Neural crest cell (in vitro differentiated cells): ENCODE measurements around the gene NKX2-4. TPM values are rescaled to one million over a fixed set of nuclear protein-coding genes. Genes with fewer than 3 reads are reported as not detected.

Experiments used
- DNase-seq: peaks from one replicate; pipeline ENCODE4 v3.0.0; 2021; ENCODE audit warnings: low read depth, mixed read lengths, low spot score
- H3K27ac Mint-ChIP-seq: one replicate; pipeline ENCODE4 v1.8.0; 2021; ENCODE audit warnings: mild to moderate bottlenecking, mixed read lengths; ENCODE audit not compliant: unreplicated experiment
- H3K27me3 Mint-ChIP-seq: 2 replicates; pipeline ENCODE4 v1.8.0; 2021; ENCODE audit warnings: low read depth, mild to moderate bottlenecking, mixed read lengths
- H3K36me3 Mint-ChIP-seq: 2 replicates; pipeline ENCODE4 v1.8.0; 2021; ENCODE audit warnings: low read depth, mild to moderate bottlenecking, mixed read lengths
- H3K4me1 Mint-ChIP-seq: 2 replicates; pipeline ENCODE4 v1.8.0; 2021; ENCODE audit warnings: mixed read lengths
- H3K4me3 Mint-ChIP-seq: one replicate; pipeline ENCODE4 v1.8.0; 2021; ENCODE audit warnings: mild to moderate bottlenecking, mixed read lengths
- H3K9me3 Mint-ChIP-seq: 2 replicates; pipeline ENCODE4 v1.8.0; 2021; ENCODE audit warnings: mixed read lengths
- total RNA-seq: library from RNA; stranded (reverse); gene quantifications from 2 replicates; pipeline ENCODE4 v1.2.1, GENCODE V29; 2021
- TF ChIP-seq, protein P1 (sequence below): fragments of 200-600 bp; sonication (generic); conservative IDR thresholded peaks from 2 replicates; pipeline ENCODE4 v1.5.0; 2021; ENCODE audit warnings: antibody characterized with exemption, mild to moderate bottlenecking

Gene NKX2-4
- total RNA-seq, 1 donor from 2014 or later: not detected

GRCh38 chr20:21395051-21395665 is 2.2 kb downstream of the NKX2-4 start:
- no peak for DNase-seq
- Mint-ChIP-seq H3K27me3 (peaks cover 86% of the 10 kb centered on the region), H3K36me3 (peaks cover 4% of the 10 kb centered on the region), H3K27ac (no peak overlapping the region), H3K4me3 (peak overlapping the region; percentile 76), H3K9me3 (no peaks in the 10 kb centered on the region), H3K4me1 (peaks cover 8% of the 10 kb centered on the region)
- TF ChIP-seq, protein P1, sequence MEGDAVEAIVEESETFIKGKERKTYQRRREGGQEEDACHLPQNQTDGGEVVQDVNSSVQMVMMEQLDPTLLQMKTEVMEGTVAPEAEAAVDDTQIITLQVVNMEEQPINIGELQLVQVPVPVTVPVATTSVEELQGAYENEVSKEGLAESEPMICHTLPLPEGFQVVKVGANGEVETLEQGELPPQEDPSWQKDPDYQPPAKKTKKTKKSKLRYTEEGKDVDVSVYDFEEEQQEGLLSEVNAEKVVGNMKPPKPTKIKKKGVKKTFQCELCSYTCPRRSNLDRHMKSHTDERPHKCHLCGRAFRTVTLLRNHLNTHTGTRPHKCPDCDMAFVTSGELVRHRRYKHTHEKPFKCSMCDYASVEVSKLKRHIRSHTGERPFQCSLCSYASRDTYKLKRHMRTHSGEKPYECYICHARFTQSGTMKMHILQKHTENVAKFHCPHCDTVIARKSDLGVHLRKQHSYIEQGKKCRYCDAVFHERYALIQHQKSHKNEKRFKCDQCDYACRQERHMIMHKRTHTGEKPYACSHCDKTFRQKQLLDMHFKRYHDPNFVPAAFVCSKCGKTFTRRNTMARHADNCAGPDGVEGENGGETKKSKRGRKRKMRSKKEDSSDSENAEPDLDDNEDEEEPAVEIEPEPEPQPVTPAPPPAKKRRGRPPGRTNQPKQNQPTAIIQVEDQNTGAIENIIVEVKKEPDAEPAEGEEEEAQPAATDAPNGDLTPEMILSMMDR: no peak

DNA sequence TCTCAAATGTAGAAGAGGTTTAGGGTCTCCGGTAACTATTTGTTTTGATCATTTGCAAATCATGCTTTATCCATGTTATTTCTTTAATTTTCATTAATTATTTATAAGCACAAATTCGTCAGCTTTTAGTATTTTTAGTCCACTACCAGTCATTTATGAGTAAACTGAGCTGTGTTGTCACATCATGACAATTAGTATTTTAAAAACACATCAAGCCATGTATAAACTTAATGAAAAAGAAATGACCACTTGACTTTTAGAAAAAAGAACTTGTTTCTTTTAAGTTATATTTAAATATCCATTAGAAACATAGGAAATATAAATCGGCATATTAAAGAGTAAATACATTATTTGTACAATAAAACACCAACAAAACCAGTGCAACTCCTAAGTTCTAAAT is 2.8 kb downstream of the NKX2-4 start:
- H3K27me3 Mint-ChIP-seq: peaks cover 85% of the 10 kb centered on the region
- peaks cover 7% of the 10 kb centered on the region for H3K36me3 Mint-ChIP-seq
- peaks cover 8% of the 10 kb centered on the region for H3K4me1 Mint-ChIP-seq
- H3K27ac Mint-ChIP-seq: no peak overlapping the region
- TF ChIP-seq, protein P1: no peak
- H3K4me3 Mint-ChIP-seq: no peak overlapping the region
- H3K9me3 Mint-ChIP-seq: no peaks in the 10 kb centered on the region
- DNase-seq: no peak

DNA sequence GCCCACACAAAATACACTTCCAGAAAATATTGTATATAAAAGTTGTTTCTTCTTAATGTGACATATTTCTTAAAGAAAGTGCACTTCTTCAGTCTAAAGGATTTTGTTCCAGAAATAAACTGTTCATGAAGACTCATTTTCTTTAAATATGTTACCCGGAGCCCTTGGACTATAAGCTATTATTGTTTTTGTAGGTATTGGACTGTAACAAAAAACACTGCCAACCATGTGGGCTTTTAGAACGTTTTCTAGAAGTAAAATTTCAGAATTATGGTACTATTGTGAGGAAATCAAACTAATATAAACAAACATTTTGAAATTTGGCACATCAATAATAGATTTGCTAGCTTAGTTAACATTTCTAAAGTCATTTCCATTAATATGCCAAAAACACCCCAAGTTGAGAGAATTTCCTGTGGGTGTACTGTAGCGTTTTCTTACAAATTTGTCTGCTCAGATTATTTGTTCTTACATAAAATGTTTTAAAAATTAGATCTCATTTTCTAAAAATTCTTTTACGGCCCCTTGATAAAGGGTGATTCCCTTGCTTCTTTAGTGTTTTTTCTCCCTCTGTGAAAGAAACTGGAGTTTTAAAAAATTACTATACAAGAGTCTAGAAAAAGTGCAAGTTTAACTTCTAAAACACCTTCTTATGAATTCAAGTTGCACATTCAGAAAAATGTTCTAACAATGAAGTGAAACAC is 3.4 kb downstream of the NKX2-4 start:
- TF ChIP-seq, protein P1: no peak
- peaks cover 81% of the 10 kb centered on the region for H3K27me3 Mint-ChIP-seq
- peaks cover 9% of the 10 kb centered on the region for H3K36me3 Mint-ChIP-seq
- DNase-seq: no peak
- H3K9me3 Mint-ChIP-seq: no peaks in the 10 kb centered on the region
- peaks cover 8% of the 10 kb centered on the region for H3K4me1 Mint-ChIP-seq
- no peak overlapping the region for H3K4me3 Mint-ChIP-seq
- no peak overlapping the region for H3K27ac Mint-ChIP-seq

DNA sequence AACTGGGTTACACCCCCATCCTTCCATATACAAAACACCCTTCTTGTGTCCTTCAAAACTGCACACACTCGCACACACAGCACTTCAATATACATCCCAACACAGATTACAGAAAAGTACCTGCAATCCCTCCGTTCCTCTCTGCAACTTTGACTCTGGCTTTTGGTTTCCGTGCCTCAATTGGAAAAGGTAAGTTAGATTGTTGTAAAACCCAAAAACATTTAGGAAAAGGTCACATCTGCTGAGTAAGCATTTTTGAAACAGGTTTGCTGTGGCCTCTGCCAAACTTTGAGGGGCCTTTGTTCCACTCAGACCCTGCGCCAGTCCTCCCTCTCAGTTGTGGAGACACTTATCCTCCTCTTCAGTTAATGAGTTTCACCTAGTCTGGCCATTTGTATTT is 4.2 kb downstream of the NKX2-4 start:
- Mint-ChIP-seq H3K4me3 (no peak overlapping the region), H3K27ac (no peak overlapping the region), H3K27me3 (peaks cover 78% of the 10 kb centered on the region), H3K4me1 (peaks cover 8% of the 10 kb centered on the region), H3K36me3 (peaks cover 10% of the 10 kb centered on the region), H3K9me3 (no peaks in the 10 kb centered on the region)
- no peak for DNase-seq
- TF ChIP-seq, protein P1: no peak

- Mint-ChIP-seq H3K27me3 (peaks cover 74% of the 10 kb centered on the region), H3K4me3 (peak overlapping the region; percentile 21), H3K9me3 (no peaks in the 10 kb centered on the region), H3K4me1 (peaks cover 8% of the 10 kb centered on the region), H3K36me3 (peaks cover 15% of the 10 kb centered on the region), H3K27ac (no peak overlapping the region)
- TF ChIP-seq, protein P1: no peak
- DNase-seq: no peak
Observed at GRCh38 chr20:21391972-21392352, 5.4 kb downstream of the NKX2-4 start.
